Thyroid gland (tissue), 4 donors: ENCODE measurements around the gene RPS21.

Experiments used
- CTCF ChIP-seq, 6 experiments: fragments of 200-600 bp in 3 of 6; fragments of 450-650 bp in 3 of 6; sonication (generic) in 3 of 6; IDR thresholded peaks; one replicate each; pipeline ENCODE4 v1.5.1; 2016 to 2019; ENCODE audit warnings: antibody characterized with exemption in 6 of 6, mild to moderate bottlenecking in 2 of 6, inconsistent platforms in 1 of 6, moderate library complexity in 1 of 6
- POLR2A ChIP-seq, 2 donors: fragments of 450-650 bp; IDR thresholded peaks; one replicate each; pipeline ENCODE4 v1.6.1; 2017; ENCODE audit warnings: antibody characterized with exemption in 2 of 2, mild to moderate bottlenecking in 2 of 2, moderate library complexity in 1 of 2

DNA sequence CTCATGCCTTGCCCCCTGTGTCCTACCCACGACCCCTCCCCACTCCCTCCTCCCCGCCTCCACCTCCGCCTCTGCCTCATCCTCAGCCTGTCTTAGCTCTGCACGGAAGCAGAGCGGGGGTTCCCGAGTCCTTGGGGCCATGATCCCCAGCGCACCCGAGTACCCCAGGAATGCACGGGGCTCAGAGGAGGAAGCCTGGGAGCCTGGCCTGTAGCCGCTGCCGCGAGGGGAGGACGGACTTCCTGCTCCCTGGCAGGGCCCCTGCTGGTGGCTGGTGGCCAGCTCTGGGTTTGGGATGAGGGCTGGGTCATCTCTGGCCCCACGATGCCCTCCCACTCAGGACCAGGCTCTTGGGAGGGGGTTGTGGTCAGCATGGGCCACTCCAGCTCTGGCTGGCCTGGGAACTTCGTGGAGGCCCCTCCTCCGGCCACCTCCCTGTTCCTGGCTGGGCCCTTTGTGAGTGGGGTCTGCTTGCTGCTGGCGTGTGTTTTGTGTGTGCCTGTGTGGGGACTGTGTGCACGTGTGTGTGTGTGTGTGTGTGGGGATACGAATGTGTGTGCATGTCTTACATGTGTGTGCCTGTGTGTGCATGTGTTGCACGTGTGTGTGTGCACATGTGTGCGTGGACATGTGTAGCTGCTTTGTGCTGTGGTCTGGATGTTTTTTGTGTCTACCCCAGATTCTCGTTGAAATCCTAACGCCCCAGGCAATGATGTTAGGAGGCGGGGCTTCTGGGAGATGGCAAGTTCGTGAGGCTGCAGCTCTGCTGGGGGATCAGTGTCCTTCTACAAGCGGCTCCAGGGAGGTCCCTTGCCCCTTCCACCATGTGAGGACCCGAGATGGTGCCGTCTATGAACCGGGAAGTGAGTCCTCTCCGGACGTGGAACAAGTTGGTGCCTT is 41.7 kb downstream of the RPS21 start:
- TF ChIP-seq POLR2A (IDR thresholded peaks at IDR 0.05) (no peak), CTCF (IDR thresholded peaks at IDR 0.05) (no peak)
